Motor neuron (in vitro differentiated cells): ENCODE measurements around the gene DCDC2. TPM values are rescaled to one million over a fixed set of nuclear protein-coding genes. Genes with fewer than 3 reads are reported as not detected.
"Not testable (repeated sequence)": the region's sequence is repeated elsewhere in the genome, so short reads cannot be mapped to it uniquely, and the experiment has no call there.

Experiments
- ATAC-seq, 8 experiments: fragments of 200-7000 bp; cut with Tn5 transposase; replicated peaks in 6 of 8; 2 replicates each; pipeline ENCODE4 v1.8.0; 2021; ENCODE audit warnings: mild to moderate bottlenecking in 8 of 8, moderate library complexity in 8 of 8
- H3K27ac ChIP-seq, 2 donors: fragments of 250-450 bp; sonication (Bioruptor Pico); 2 replicates each; pipeline ENCODE4 v1.9.0; 2021; ENCODE audit warnings: antibody characterized with exemption in 2 of 2, mild to moderate bottlenecking in 2 of 2, moderate library complexity in 1 of 2
- H3K4me1 ChIP-seq, 2 donors: fragments of 250-450 bp; sonication (Bioruptor Pico); replicated peaks in 1 of 2; 2 replicates each; pipeline ENCODE4 v1.6.1; 2021; ENCODE audit warnings: antibody characterized with exemption in 2 of 2, mild to moderate bottlenecking in 2 of 2, moderate library complexity in 1 of 2
- H3K4me3 ChIP-seq, 5 donors: fragments of 250-450 bp; sonication (Bioruptor Pico); 2 replicates each; pipeline ENCODE4 v1.9.0; 2021; ENCODE audit warnings: antibody characterized with exemption in 5 of 5, mild to moderate bottlenecking in 5 of 5, moderate library complexity in 4 of 5
- whole genome bisulfite sequencing, 10 experiments: fragments of 450-650 bp; shearing (Covaris generic); methylation state at CpG; one replicate each; pipeline ENCODE4 v1.0.0; 2022; 5-methylcytosine and 5-hydroxymethylcytosine counted together
- in situ Hi-C, 9 experiments: fragments of 400-800 bp; cut with MboI; loops; one replicate each; pipeline ENCODE4 v1.15.0; 2021; ENCODE audit warnings: low sequenced_read_pairs in 9 of 9, low pct_unique_long_range_greater_than_20kb in 2 of 9; ENCODE audit not compliant: unreplicated experiment in 9 of 9
- total RNA-seq, 8 experiments: library from RNA; unstranded; fragments of 300-600 nt; gene quantifications; 2 replicates each; pipeline versions ENCODE4 v1.2.3 to v1.2.4, GENCODE V29; 2022

DCDC2 gene
- total RNA-seq, 8 experiments from 2014 or later: 0.21 to 13.3 (median 0.90) TPM

DNA sequence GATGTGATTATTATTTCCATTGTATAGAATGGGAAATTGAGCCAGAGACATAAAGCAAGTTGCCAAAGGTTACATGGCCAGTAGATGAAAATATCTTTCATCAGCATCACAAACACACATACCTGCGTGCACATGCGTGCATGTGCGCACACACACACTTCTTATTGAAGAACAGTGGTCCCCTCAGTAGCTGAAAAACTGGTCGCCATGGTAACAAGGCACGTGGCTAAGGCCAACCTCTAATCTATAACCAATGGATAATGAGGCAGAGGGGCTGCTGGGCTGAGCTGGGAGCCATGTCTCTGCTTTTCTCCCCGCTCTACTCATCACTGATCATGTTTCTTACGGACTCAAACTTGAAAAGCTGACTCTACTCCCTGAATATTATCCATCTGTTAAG is 171.5 kb downstream of the DCDC2 start:
- 28 to 100% (median 79%) methylated on average over 1 to 6 of the region's 7 CpGs; no CpG with 5 or more reads in 3 of the 10 experiments for WGBS, 10 experiments
- no peak overlapping the region for H3K27ac ChIP-seq
- in situ Hi-C loops: loop anchor here in 1 of 9 experiments (25.0 kb wide), 1 partner anchor 124 kb away; no protein-coding TSS in a partner anchor
- ATAC-seq: no peak
- H3K4me3 ChIP-seq: no peak overlapping the region
- H3K4me1 ChIP-seq: peaks cover 17 to 44% of the 10 kb centered on the region in 2 donors

DNA sequence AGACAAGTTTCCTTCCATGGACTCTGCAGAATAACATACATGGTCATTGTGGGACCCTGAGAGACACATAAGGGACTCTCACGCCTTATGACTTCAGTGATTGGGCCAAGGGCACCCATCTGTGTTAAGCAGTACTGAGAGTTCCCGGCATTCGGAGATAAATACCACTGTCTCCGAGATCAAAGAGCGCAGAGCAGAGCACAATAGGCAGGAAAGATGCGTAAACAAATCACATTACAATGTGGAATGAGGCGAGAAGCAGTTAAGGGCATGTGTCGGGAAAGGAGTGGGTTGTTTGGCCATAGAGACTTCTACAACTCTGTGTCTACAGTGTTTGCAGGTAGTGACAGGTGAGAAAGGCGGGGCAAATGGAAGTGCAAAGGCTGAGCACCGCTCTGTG is 174.3 kb downstream of the DCDC2 start:
- no peak for ATAC-seq
- Histone ChIP-seq H3K4me3 (no peak overlapping the region), H3K27ac (no peak overlapping the region), H3K4me1 (peaks cover 13 to 37% of the 10 kb centered on the region in 2 donors)
- in situ Hi-C loops: loop anchor here in 1 of 9 experiments (25.0 kb wide), 1 partner anchor 121 kb away; no protein-coding TSS in a partner anchor
- 58 to 100% (median 83%) methylated on average over 1 to 9 of the region's 10 CpGs; no CpG with 5 or more reads in 2 of the 10 experiments for WGBS, 10 experiments

DNA sequence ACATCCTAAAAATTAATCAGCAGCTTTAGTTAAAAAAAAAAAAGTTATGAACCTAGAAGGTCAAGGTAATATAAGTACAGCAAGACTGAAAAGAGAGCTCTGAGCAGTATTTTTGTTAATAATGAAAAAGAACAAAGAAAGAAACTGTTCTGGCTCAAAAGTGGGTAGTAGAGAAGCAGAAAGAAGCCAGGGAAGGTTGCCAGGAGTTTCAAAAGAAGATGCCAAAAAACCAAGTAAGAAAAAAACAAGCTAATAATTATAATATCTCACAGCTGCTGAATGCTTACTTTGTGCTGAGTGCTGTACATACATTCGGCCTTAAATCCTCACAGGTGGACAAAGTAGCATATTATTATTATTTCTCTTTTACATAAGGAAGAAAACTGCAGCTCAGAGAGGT is 200.0 kb downstream of the DCDC2 start:
- in situ Hi-C loops: no loop called here
- peaks cover 2% of the 10 kb centered on the region in 2 donors for H3K4me1 ChIP-seq
- H3K27ac ChIP-seq: no peak overlapping the region
- WGBS, 10 experiments: 0 to 90% (median 63%) methylated on average over 1 of the region's 1 CpG; no CpG with 5 or more reads in 1 of the 10 experiments
- ATAC-seq: no peak
- H3K4me3 ChIP-seq: no peak overlapping the region

DNA sequence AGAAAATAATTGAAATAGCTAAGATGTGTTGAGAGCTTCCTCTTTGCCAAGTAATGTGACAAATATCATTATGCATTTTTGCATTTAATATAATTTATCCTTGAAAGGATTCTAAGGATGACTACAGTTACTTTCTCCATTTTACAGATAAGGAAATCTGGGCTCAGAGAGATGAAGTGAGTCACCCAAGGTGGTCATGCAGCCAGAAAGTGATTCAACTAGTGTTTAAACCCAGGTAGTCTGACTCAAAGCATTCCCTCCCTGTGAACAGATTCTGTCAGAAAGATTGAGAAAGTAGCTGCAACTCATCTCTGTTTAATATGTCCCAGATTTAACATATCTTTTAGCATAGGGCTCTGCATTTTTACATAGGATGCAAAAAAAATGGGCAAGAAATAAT is 203.7 kb downstream of the DCDC2 start:
- Histone ChIP-seq H3K4me1 (peaks cover 1 to 5% of the 10 kb centered on the region in 2 donors), H3K4me3 (no peak overlapping the region), H3K27ac (no peak overlapping the region)
- in situ Hi-C loops: no loop called here
- no peak for ATAC-seq

DNA sequence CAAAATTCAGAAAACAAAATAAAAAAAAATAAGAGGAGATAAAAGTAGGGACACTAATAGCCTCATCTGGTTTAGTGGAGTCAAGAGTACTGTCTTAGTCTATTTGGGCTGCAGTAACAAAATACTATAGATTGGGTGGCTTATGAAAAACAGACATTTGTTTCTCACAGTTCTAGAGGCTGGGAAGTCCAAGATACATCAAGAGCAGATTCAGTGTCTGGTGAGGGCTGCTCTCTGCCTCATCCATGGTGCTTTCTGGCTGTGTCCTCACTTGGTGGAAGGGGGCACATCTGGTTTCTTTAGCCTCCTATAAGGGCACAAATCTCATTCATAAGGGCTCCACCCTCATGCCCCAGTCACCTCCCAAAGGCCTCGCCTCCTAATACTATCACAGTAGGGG is 205.8 kb downstream of the DCDC2 start:
- peaks cover 14 to 18% of the 10 kb centered on the region in 2 donors for H3K4me1 ChIP-seq
- in situ Hi-C loops: no loop called here
- ATAC-seq: no peak
- H3K27ac ChIP-seq: no peak overlapping the region
- whole genome bisulfite sequencing, 10 experiments: 14 to 100% (median 90%) methylated on average over 1 of the region's 1 CpG; no CpG with 5 or more reads in 4 of the 10 experiments
- no peak overlapping the region for H3K4me3 ChIP-seq

DNA sequence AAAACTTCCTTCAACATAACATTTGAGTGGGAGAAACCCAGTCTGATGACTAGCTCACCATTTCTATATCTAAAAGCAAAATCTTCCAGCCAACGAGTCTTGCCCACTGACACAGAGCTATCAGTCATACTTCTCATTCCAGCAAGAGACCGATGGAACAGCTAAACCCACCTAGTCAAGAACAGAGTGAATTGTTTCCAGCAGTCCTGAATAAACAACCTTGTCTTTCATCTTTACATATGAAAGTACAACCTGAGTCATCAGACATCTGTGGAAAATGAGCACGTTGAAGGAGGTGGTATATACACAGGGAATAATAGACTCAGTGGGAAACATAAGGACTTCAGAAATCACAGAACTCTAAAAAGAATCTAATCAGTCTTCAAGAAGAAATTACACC is 208.0 kb downstream of the DCDC2 start:
- H3K27ac ChIP-seq: no peak overlapping the region
- 0 to 43% (median 21%) methylated on average over 1 to 3 of the region's 3 CpGs for WGBS, 10 experiments
- no peak overlapping the region for H3K4me3 ChIP-seq
- ATAC-seq: no peak
- in situ Hi-C loops: no loop called here
- peaks cover 15 to 16% of the 10 kb centered on the region in 2 donors for H3K4me1 ChIP-seq

DNA sequence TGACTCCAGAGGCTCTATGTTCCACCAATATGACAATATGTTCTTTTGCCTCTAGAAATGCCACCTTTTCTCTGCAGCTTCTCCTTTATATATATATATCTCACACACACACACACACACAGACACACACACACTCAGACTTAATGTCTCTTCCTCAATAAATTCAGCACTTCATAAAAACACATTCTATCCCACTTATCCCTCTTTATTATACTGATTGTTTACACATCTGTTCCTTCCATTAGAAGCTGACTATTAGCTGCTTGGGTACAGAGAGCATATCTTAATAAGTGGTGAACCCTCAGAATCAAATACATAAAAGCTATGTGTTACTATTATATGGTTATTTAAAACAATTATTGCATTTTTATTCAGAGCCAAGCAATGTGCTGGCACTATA is 208.6 kb downstream of the DCDC2 start:
- no peak overlapping the region for H3K4me3 ChIP-seq
- in situ Hi-C loops: no loop called here
- H3K27ac ChIP-seq: no peak overlapping the region
- peaks cover 15 to 16% of the 10 kb centered on the region in 2 donors for H3K4me1 ChIP-seq
- peak in 1 of 8 experiments; percentile 8 for ATAC-seq

DNA sequence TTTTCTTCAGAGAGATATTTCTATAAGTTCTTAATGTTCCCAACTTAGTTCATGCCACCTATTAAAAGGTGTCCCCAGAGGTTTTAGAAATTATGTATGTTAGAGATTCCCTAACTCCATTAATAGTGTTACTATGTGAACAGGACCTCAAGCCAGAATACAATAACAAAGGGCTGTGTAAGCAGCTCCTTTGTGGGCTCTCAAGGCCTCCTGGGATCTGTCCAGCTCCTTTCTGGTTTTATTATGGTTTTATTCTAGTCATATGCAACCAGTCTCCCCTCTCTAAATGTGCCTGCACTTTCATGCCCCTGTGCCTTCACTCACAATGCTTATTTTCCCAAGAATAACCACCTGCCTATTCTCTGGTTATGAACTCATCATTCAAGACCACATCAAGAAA is 209.2 kb downstream of the DCDC2 start:
- Histone ChIP-seq H3K4me3 (no peak overlapping the region), H3K4me1 (peaks cover 15 to 16% of the 10 kb centered on the region in 2 donors), H3K27ac (no peak overlapping the region)
- in situ Hi-C loops: no loop called here
- peak in 1 of 8 experiments; percentile 60 for ATAC-seq

DNA sequence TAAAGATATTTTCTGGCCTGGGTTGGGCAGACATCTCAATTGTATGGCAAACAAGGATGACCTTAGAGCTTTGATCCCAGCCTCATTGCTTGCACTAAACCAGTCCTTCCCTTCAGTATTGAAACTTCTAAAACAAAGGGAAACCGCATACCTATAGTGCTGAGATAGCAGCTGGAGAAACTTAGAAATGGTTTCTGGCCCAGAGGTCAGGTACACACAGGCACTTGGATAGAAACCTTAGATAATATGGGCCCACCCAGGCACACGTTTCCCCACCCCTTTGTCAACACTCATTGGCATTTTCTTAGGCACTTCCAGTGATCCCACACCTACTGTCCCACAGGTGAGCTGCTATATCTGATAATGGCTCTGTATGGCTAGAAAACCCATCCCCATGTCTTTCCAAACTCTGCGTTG is 209.7 kb downstream of the DCDC2 start:
- 0 to 100% (median 90%) methylated on average over 1 to 3 of the region's 3 CpGs; no CpG with 5 or more reads in 1 of the 10 experiments for WGBS, 10 experiments
- no peak for ATAC-seq

DNA sequence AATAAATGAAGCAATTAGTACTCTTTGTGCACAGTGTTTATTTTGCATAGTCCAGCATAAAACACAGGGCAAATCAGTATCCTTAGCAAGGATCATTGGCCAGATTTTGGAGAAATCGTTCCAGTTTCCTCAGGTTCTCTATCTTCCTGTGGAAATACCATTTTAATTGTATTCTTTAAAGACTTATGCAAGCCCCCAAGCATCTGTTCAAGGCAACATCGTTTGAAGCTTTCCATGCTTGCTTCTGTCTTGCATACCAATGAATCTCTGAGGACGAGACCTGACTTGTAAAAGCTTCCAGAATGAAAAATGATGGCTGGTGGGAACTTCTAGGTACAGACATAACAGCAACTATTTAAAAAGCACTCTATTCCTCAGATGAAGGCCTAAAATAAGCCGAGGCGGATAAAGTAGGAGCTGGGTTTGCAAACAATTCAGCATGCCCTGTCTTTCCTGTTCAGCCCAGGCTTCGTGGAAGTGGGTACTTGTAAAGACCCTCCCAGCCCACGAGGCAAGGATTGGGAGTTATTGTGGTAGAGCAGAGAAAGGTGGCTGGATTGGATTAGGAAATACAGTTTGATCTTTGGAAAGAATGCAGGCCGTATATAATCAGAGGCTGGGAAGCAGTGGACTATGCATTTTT is 210.2 kb downstream of the DCDC2 start:
- in situ Hi-C loops: no loop called here
- 5 to 70% (median 61%) methylated on average over 2 to 7 of the region's 8 CpGs; no CpG with 5 or more reads in 1 of the 10 experiments for WGBS, 10 experiments
- Histone ChIP-seq H3K4me3 (no peak overlapping the region), H3K4me1 (peaks cover 15 to 16% of the 10 kb centered on the region in 2 donors), H3K27ac (no peak overlapping the region)
- peak in 5 of 8 experiments; percentile 20 to 77 (median 41) for ATAC-seq

More for the DNA sequence above, 209.7 kb downstream of the DCDC2 start:
- Histone ChIP-seq H3K27ac (no peak overlapping the region), H3K4me3 (no peak overlapping the region), H3K4me1 (peaks cover 15 to 16% of the 10 kb centered on the region in 2 donors)
- in situ Hi-C loops: no loop called here

DNA sequence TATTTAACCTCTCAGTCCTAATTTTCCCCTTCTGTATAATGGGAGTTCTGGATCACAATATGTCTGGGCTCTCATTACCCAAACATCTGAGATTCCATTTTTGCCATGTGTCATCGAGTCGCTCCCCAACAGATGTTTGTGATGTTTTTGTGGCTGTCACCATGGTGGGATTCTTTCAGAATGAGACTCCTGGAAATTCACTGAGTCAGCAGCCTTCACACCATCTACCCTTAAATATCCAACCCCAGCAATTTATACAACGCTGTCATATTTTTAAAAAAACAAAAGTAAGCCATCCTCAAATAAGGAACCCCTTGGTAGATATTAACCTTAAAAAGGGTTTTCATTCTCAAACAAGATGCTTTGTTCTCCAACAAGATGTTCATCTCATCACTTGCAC is 211.0 kb downstream of the DCDC2 start:
- no peak for ATAC-seq
- 0 to 100% (median 90%) methylated on average over 1 to 3 of the region's 3 CpGs; no CpG with 5 or more reads in 1 of the 10 experiments for WGBS, 10 experiments

DNA sequence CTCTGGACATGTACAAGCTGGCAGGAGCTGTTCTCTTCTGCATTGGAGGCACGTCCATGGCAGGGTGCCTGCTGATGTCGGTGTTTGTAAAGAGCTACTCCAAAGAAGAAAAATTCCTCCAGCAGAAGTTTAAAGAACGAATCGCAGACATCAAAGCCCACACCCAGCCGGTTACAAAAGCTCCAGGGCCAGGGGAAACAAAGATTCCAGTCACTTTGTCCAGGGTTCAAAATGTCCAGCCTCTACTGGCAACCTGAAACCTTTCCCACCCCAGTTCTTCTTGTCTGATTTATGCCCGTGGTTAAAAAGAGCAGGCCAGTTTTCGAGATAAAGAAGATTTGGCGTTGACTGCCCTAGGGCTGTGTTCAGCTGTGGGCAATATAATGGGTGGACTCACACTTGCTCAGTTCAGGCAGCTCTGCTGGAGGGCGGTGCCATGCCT is 212.1 kb downstream of the DCDC2 start:
- H3K4me3 ChIP-seq: no peak overlapping the region
- WGBS, 10 experiments: 7 to 100% (median 57%) methylated on average over 1 to 7 of the region's 9 CpGs
- peaks cover 19 to 20% of the 10 kb centered on the region in 2 donors for H3K4me1 ChIP-seq
- peak in 1 of 8 experiments; percentile 20 for ATAC-seq
- in situ Hi-C loops: no loop called here
- H3K27ac ChIP-seq: no peak overlapping the region

More for the DNA sequence above, 211.0 kb downstream of the DCDC2 start:
- in situ Hi-C loops: no loop called here
- Histone ChIP-seq H3K4me3 (no peak overlapping the region), H3K4me1 (peaks cover 15 to 16% of the 10 kb centered on the region in 2 donors), H3K27ac (no peak overlapping the region)

DNA sequence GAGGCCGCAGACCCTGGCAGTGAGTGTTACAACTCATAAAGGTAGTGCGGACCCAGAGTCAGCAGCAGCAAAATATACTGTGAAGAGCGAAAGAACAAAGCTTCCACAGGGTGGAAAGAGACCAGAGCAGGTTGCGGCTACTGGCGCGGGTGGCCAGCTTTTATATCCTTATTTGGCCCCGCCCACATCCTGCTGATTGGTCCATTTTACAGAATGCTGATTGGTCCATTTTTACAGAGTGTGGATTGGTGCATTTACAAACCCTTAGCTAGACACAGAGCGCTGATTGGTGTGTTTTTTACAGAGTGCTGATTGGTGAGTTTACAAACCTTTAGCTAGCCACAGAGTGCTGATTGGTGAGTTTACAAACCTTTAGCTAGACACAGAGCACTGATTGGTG is 215.1 kb downstream of the DCDC2 start:
- WGBS, 10 experiments: 50 to 100% (median 88%) methylated on average over 1 to 6 of the region's 8 CpGs; no CpG with 5 or more reads in 4 of the 10 experiments
- H3K27ac ChIP-seq, in situ Hi-C loops, ATAC-seq, H3K4me3 ChIP-seq: not testable (repeated sequence)
- H3K4me1 ChIP-seq: peaks cover 9 to 19% of the 10 kb centered on the region in 2 donors

DNA sequence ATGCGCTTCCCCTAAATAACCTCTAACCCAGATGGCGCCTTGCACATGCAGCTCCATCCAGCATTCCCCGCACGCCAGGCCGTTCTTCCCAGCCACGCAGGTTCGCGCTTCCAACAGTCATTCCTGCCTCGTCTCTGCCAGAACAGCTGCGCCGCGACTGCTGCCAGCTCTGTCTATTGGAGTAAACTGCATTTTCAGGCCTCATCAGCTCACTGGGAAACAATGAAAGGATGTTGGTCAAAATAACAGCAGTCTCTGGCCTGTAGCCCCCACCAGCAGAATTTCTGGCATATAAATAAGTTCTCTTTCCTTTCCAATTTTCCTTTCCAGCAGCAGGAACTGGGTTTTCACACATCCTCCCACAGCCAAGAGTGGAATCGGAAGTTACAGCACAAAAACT is 217.3 kb downstream of the DCDC2 start:
- Histone ChIP-seq H3K4me3 (no peak overlapping the region), H3K27ac (no peak overlapping the region), H3K4me1 (peaks cover 4 to 23% of the 10 kb centered on the region in 2 donors)
- in situ Hi-C loops: no loop called here
- ATAC-seq: no peak
- 17 to 100% (median 88%) methylated on average over 1 to 10 of the region's 13 CpGs; no CpG with 5 or more reads in 3 of the 10 experiments for WGBS, 10 experiments
